CD4-positive, CD25-positive, alpha-beta regulatory T cell (primary cell): ENCODE data around the gene CCNA2. TPM values are rescaled to one million over a fixed set of nuclear protein-coding genes. Genes with fewer than 3 reads are reported as not detected.
A peak's percentile ranks its signal among the peaks of the same experiment; 100 is the strongest.

ENCODE experiments used
- ATAC-seq, 2 donors: fragments of 150-1000 bp; cut with Tn5 transposase; one replicate each; pipeline ENCODE4 v1.10.0; 2021; ENCODE audit warnings: low read depth in 2 of 2, moderate number of reproducible peaks in 2 of 2, moderate library complexity in 1 of 2
- DNase-seq, 3 donors: peaks; one replicate each; pipeline versions ENCODE4 v3.0.0 to v3.0.0-alpha.2; 2012 to 2022; ENCODE audit warnings: mixed read lengths in 1 of 3
- H3K27ac ChIP-seq: one replicate; pipeline ENCODE4 v1.7.0; 2013; ENCODE audit warnings: mild to moderate bottlenecking, low read length; ENCODE audit not compliant: insufficient read depth, poor library complexity, severe bottlenecking
- H3K27me3 ChIP-seq: one replicate; pipeline ENCODE4 v1.7.0; 2013; ENCODE audit warnings: low read length; ENCODE audit not compliant: control insufficient read depth, insufficient read depth
- H3K36me3 ChIP-seq: one replicate; pipeline ENCODE4 v1.7.0; 2013; ENCODE audit warnings: mild to moderate bottlenecking, low read length, moderate library complexity; ENCODE audit not compliant: control insufficient read depth, insufficient read depth
- H3K4me1 ChIP-seq: 2 replicates; pipeline ENCODE4 v1.7.0; 2013; ENCODE audit warnings: mild to moderate bottlenecking, low read length; ENCODE audit not compliant: insufficient read depth, control insufficient read depth, poor library complexity, severe bottlenecking
- H3K4me3 ChIP-seq: one replicate; pipeline ENCODE4 v1.7.0; 2013; ENCODE audit warnings: low read depth, mild to moderate bottlenecking, low read length, moderate library complexity
- H3K9me3 ChIP-seq, 2 experiments: 1 replicate in 1 of 2; 2 replicates in 1 of 2; pipeline ENCODE4 v1.7.0; 2013; ENCODE audit warnings: low read length in 2 of 2, mild to moderate bottlenecking in 1 of 2, moderate library complexity in 1 of 2; ENCODE audit not compliant: control insufficient read depth in 2 of 2
- H3K27ac Mint-ChIP-seq, 3 donors: one replicate each; pipeline ENCODE4 v1.8.0; 2020 to 2022; ENCODE audit warnings: mild to moderate bottlenecking in 3 of 3, mixed read lengths in 3 of 3, moderate library complexity in 2 of 3
- H3K27me3 Mint-ChIP-seq: one replicate; pipeline ENCODE4 v1.8.0; 2022; ENCODE audit warnings: mild to moderate bottlenecking, mixed read lengths
- H3K36me3 Mint-ChIP-seq: one replicate; pipeline ENCODE4 v1.8.0; 2020; ENCODE audit warnings: mixed read lengths
- H3K4me1 Mint-ChIP-seq, 4 donors: one replicate each; pipeline ENCODE4 v1.8.0; 2020 to 2022; ENCODE audit warnings: mixed read lengths in 4 of 4, mild to moderate bottlenecking in 1 of 4
- H3K4me3 Mint-ChIP-seq, 4 donors: one replicate each; pipeline ENCODE4 v1.8.0; 2020 to 2022; ENCODE audit warnings: mild to moderate bottlenecking in 4 of 4, mixed read lengths in 4 of 4, moderate library complexity in 3 of 4
- H3K9me3 Mint-ChIP-seq, 7 donors: one replicate each; pipeline ENCODE4 v1.8.0; 2020 to 2022; ENCODE audit warnings: mixed read lengths in 7 of 7, mild to moderate bottlenecking in 3 of 7, moderate library complexity in 2 of 7
- polyA plus RNA-seq, 4 donors: library from polyadenylated mRNA; unstranded; fragments of 300-500 nt; fragmentation: Illumina TruSeq; gene quantifications; one replicate each; pipeline ENCODE4 v1.2.3, GENCODE V29; 2021
- total RNA-seq: library from RNA; stranded (reverse); gene quantifications from one replicate; pipeline ENCODE4 v1.2.3, GENCODE V29; 2022

The CCNA2 gene
- total and polyA plus RNA-seq, 5 donors from 2014 or later: 0.61 to 4.5 (median 1.3) TPM

- no peaks in the 10 kb centered on the region for H3K27me3 Mint-ChIP-seq
- no peak overlapping the region for H3K4me3 Mint-ChIP-seq
- ATAC-seq (no peak), DNase-seq (no peak)
- Histone ChIP-seq H3K27ac (no peak overlapping the region), H3K27me3 (no peaks in the 10 kb centered on the region), H3K9me3 (no peaks in the 10 kb centered on the region), H3K36me3 (peaks cover 16% of the 10 kb centered on the region), H3K4me1 (no peaks in the 10 kb centered on the region), H3K4me3 (no peak overlapping the region)
- H3K27ac Mint-ChIP-seq: no peak overlapping the region
- H3K36me3 Mint-ChIP-seq: peaks cover 34% of the 10 kb centered on the region
- H3K9me3 Mint-ChIP-seq: no peaks in the 10 kb centered on the region
- H3K4me1 Mint-ChIP-seq: no peaks in the 10 kb centered on the region
These were observed 19.2 kb upstream of the CCNA2 start for GRCh38 chr4:121842862-121843261.

GRCh38 chr4:121838136-121838535 is 14.5 kb upstream of the CCNA2 start:
- Histone ChIP-seq H3K27ac (no peak overlapping the region), H3K4me1 (no peaks in the 10 kb centered on the region), H3K27me3 (no peaks in the 10 kb centered on the region), H3K9me3 (no peaks in the 10 kb centered on the region), H3K4me3 (no peak overlapping the region), H3K36me3 (peaks cover 16% of the 10 kb centered on the region)
- Mint-ChIP-seq H3K4me3 (no peak overlapping the region), H3K36me3 (peaks cover 21% of the 10 kb centered on the region), H3K4me1 (no peaks in the 10 kb centered on the region), H3K9me3 (no peaks in the 10 kb centered on the region), H3K27me3 (no peaks in the 10 kb centered on the region), H3K27ac (no peak overlapping the region)
- no peak for ATAC-seq
- no peak for DNase-seq

GRCh38 chr4:121829511-121829910 is 5.8 kb upstream of the CCNA2 start:
- Histone ChIP-seq H3K27ac (no peak overlapping the region), H3K9me3 (no peaks in the 10 kb centered on the region), H3K27me3 (no peaks in the 10 kb centered on the region), H3K4me1 (no peaks in the 10 kb centered on the region), H3K4me3 (no peak overlapping the region), H3K36me3 (peaks cover 11% of the 10 kb centered on the region)
- Mint-ChIP-seq H3K27me3 (no peaks in the 10 kb centered on the region), H3K9me3 (no peaks in the 10 kb centered on the region), H3K27ac (no peak overlapping the region), H3K4me3 (no peak overlapping the region), H3K4me1 (peaks cover 0 to 2% (median 0%) of the 10 kb centered on the region in 4 donors), H3K36me3 (peaks cover 3% of the 10 kb centered on the region)
- ATAC-seq (no peak), DNase-seq (no peak)

DNA sequence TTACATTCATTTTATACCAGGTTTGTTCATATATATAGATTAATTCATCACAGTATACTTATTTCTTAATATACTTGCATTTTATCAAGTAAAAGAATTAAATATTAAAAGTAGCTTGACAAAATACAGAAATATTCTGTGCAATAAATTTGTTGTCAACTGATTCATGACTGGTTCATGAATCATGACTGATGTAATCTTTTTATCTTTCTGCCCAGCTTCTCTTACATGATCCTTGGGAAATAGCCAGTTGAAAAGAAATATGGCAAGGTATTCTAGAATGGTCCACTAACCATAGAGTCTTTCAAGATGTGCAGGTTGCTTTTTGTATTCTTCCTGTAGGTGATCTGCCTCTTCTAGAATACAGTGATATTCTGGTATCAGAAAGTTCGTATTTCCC is 4.2 kb upstream of the CCNA2 start:
- H3K9me3 Mint-ChIP-seq: no peaks in the 10 kb centered on the region
- no peak for DNase-seq

DNA sequence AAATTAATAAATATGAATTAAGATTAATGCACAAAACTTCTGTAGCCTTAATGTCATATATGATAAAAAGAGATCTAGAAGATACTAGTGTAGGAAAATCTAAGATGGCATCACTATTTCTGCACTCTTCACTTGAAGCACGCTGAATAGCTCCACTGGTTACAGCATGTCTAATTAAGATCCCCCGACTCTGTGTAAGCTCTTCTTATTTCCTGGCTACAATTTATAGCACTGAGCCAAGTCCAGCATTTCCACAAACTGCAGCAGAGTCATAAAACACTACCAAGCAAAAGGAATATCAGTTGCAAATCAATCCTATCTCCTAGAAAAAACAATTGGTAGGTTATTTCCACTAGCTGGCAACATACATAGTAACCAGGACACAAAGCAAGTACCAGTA is 1.3 kb upstream of the CCNA2 start:
- Histone ChIP-seq H3K4me3 (no peak overlapping the region), H3K4me1 (peaks cover 21% of the 10 kb centered on the region), H3K36me3 (peaks cover 4% of the 10 kb centered on the region), H3K27me3 (no peaks in the 10 kb centered on the region), H3K27ac (no peak overlapping the region), H3K9me3 (no peaks in the 10 kb centered on the region)
- H3K36me3 Mint-ChIP-seq: no peaks in the 10 kb centered on the region
- no peak for DNase-seq
- H3K4me3 Mint-ChIP-seq: peak overlapping the region; percentile 26 to 82 (median 57)
- H3K27ac Mint-ChIP-seq: no peak overlapping the region
- no peaks in the 10 kb centered on the region for H3K9me3 Mint-ChIP-seq
- H3K4me1 Mint-ChIP-seq: peaks cover 5 to 27% (median 15%) of the 10 kb centered on the region in 4 donors
- H3K27me3 Mint-ChIP-seq: no peaks in the 10 kb centered on the region
- ATAC-seq: no peak

More for the DNA sequence above, 4.2 kb upstream of the CCNA2 start:
- no peak for ATAC-seq
- no peaks in the 10 kb centered on the region for H3K9me3 ChIP-seq
- Mint-ChIP-seq H3K4me3 (peak overlapping the region in 1 of 4 donors; percentile 75), H3K4me1 (peaks cover 2 to 13% (median 5%) of the 10 kb centered on the region in 4 donors), H3K27me3 (no peaks in the 10 kb centered on the region), H3K27ac (no peak overlapping the region), H3K36me3 (peaks cover 3% of the 10 kb centered on the region)
- no peak overlapping the region for H3K27ac ChIP-seq
- peaks cover 4% of the 10 kb centered on the region for H3K36me3 ChIP-seq
- no peaks in the 10 kb centered on the region for H3K27me3 ChIP-seq
- no peak overlapping the region for H3K4me3 ChIP-seq
- peaks cover 10% of the 10 kb centered on the region for H3K4me1 ChIP-seq

DNA sequence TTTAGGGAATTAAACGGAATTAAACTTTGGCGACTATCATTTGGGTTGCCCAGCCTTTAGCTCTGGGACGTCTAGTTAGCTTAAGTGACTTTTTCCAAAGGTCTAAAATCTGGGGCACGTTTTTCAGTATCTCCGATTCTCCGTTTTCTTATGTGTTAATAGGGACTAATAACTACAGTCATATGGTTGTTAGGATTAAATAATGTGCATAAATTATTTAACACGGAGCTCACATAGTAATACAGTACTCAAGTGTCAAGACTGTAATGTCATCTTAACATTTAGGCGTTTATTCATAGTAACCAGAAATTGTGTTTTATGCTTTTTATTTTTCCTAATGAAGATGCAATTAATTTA is 466 bp upstream of the CCNA2 start:
- Mint-ChIP-seq H3K36me3 (no peaks in the 10 kb centered on the region), H3K27me3 (no peaks in the 10 kb centered on the region), H3K9me3 (no peaks in the 10 kb centered on the region), H3K27ac (peak overlapping the region in 2 of 3 donors; percentile 92 to 97), H3K4me1 (peaks cover 6 to 32% (median 16%) of the 10 kb centered on the region in 4 donors), H3K4me3 (peak overlapping the region; percentile 86 to 94 (median 90))
- DNase-seq: no peak
- peak overlapping the region; percentile 91 for H3K4me3 ChIP-seq
- peaks cover 21% of the 10 kb centered on the region for H3K4me1 ChIP-seq
- no peaks in the 10 kb centered on the region for H3K9me3 ChIP-seq
- ATAC-seq: no peak
- H3K27me3 ChIP-seq: no peaks in the 10 kb centered on the region
- peak overlapping the region; percentile 82 for H3K27ac ChIP-seq
- no peaks in the 10 kb centered on the region for H3K36me3 ChIP-seq

DNA sequence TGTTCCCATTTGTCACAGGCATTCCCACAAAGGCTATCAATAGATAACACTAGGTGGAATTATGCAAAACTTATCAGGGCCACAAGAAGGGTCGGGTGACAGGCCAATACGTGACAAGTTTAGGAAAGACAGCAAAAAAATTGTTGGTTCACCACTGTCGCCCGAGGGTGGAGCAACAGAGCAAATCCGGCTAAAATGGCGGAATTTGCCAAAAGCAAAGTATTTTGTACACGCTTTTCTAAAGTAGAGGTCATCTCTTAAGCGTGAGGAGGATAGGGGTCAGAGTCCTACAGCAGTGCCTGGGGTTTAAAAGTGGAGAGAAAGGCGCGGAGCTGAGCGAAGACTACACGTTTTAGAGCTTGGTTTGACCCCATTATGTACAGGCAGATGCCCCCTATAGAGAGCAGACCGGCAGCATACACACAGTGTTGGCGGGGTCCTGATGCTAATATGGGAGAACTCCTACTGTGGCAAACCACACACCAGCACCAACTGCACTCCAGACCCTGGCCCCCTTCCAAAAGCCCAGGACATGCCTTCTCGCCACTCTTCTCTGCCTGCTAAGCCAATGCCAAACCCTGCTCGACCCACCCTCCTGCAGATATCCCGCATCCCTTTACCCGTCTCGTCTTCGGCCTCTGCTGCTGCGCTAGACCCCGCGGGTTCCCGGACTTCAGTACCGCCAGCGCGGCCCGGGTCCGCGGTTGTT is 733 bp downstream of the CCNA2 start:
- H3K27ac ChIP-seq: peak overlapping the region; percentile 47
- H3K4me1 Mint-ChIP-seq: peaks cover 6 to 37% (median 20%) of the 10 kb centered on the region in 4 donors
- H3K36me3 ChIP-seq: peaks cover 5% of the 10 kb centered on the region
- no peaks in the 10 kb centered on the region for H3K9me3 Mint-ChIP-seq
- H3K36me3 Mint-ChIP-seq: no peaks in the 10 kb centered on the region
- peak; percentile 3 to 72 (median 42) for DNase-seq
- no peaks in the 10 kb centered on the region for H3K27me3 ChIP-seq
- ATAC-seq: no peak
- H3K4me1 ChIP-seq: peaks cover 21% of the 10 kb centered on the region
- H3K27ac Mint-ChIP-seq: peak overlapping the region in 2 of 3 donors; percentile 92 to 97
- no peaks in the 10 kb centered on the region for H3K9me3 ChIP-seq
- H3K27me3 Mint-ChIP-seq: no peaks in the 10 kb centered on the region
- H3K4me3 ChIP-seq: peak overlapping the region; percentile 93
- peak overlapping the region; percentile 86 to 94 (median 90) for H3K4me3 Mint-ChIP-seq

DNA sequence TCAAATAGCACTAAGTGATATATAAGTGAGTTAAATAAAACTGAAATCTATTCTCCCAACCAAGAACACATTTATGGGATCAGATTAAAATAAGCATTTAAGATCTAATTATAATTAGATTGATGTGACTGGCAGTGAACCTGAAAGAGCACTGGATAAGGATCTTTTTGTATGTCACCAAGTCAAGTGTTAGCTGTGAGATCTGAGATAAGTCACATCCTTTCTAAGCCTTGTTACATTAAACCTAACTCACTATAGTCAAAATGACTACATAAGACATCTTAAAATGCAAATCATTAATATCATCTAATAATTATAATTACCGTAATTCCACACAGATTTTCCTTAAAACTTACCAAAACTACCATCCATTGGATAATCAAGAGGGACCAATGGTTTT is 1.6 kb downstream of the CCNA2 start:
- Mint-ChIP-seq H3K36me3 (no peaks in the 10 kb centered on the region), H3K9me3 (no peaks in the 10 kb centered on the region), H3K4me3 (peak overlapping the region; percentile 86 to 94 (median 90)), H3K4me1 (peaks cover 6 to 40% (median 20%) of the 10 kb centered on the region in 4 donors), H3K27me3 (no peaks in the 10 kb centered on the region), H3K27ac (peak overlapping the region in 1 of 3 donors; percentile 97)
- H3K36me3 ChIP-seq: peaks cover 12% of the 10 kb centered on the region
- peak overlapping the region; percentile 93 for H3K4me3 ChIP-seq
- peaks cover 21% of the 10 kb centered on the region for H3K4me1 ChIP-seq
- DNase-seq (peak in 1 of 3 donors; percentile 34), ATAC-seq (no peak)
- no peaks in the 10 kb centered on the region for H3K27me3 ChIP-seq
- H3K9me3 ChIP-seq: no peaks in the 10 kb centered on the region
- peak overlapping the region; percentile 47 for H3K27ac ChIP-seq
